ENCODE results near the gene FNTB.
"Not testable (repeated sequence)": the region's sequence is repeated elsewhere in the genome, so short reads cannot be mapped to it uniquely, and the experiment has no call there.

The FNTB gene

GRCh38 chr14:65054471-65055085, 67.9 kb downstream of the FNTB start:
- DNase-seq = no peak

- DNase-seq = no peak
Measured at GRCh38 chr14:65057695-65058094, 71.0 kb downstream of the FNTB start.

DNA sequence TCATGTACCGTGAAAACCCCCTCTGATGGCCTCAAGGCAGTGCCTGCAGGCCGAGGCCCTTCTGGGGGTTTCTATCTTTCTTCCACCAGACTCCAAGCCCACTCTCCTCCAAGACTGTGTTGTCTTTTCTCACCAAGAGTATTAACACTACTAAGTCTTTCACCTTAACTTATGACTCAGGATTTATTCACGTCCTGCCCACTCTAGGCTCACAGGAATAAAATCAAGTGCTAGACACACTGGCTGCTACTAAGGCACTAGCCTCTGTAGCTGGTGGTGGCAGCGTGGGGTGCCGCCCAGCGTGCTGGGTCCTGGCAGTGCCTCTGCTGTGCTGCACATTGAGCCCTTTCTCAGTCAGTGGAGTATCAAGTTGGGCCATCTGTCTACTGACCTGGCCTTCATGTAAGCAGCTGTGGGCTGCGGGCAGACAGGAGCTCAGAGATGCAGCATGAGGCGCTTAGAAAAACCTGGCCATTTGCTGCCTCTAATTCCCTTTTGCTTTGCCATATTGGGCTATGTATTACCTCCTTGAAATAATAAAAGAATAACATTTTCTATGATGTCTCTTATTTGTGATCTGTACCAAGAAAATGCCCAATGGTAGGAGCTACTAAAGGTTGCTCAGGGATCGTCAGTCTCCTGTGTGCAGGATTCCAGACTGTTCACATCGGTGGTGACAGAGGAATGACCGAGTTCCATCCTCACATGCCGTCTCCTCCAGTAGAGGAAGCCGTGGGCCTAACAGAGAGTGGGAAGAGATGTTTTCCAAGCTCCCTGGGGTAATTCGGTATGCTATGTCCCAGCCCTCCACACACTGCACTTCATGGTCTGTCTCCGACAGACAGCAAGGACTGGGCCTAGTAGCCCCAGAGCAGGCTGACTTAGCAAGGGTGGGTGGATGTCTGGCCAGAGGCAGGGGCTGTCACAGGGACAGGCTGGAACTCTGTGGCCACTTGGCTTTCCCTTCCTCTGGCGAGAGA, 75.7 kb downstream of the FNTB start:
- DNase-seq = no peak

- no peak for DNase-seq
Measured at GRCh38 chr14:65065719-65066118, 79.0 kb downstream of the FNTB start.

GRCh38 chr14:65069874-65070413, 83.2 kb downstream of the FNTB start:
- DNase-seq = no peak

DNA sequence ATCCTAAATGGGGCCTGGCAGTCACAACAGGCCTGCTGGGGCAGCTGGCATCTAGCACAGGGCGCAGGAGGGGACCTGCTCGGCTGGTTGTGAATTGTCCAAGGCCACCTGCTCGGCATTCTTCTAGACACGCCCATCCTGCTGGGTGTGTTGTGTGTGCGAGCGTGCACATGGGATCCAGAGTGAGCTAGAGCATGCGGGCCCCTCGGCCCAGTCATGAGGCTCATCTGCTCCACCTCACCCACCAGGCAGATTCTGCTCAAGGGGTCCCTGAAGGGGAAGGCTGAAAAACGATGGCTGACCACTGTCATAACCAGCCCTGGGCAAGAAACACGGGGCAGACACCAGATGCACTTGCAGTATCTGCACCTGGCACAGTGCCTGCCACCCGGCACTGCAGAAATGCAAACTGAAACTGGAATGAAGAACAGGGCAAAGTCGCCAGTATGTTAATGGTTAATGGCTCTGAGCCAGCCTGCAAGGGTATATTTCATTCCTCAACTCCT, 83.8 kb downstream of the FNTB start:
- no peak for DNase-seq

DNA sequence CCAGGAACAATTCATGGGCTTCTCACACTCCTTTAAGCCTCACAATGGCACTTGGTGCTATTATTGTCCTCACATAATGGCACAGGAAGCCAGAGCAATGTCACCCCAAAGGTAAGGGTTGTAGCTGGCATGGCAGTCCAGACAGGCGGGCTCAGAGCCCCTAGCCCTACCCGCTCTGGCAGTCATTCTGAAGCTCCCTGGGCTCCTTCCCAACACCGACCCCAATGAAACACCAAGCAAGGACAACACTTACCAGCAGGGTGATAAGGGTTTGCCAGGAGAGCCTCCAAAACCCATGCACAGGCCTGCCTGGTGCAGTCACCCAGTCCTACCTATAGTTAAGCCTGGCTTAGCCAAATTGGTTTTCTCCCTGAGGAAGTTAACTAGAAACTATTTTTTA, 84.8 kb downstream of the FNTB start:
- DNase-seq = no peak

- DNase-seq = no peak
Measured at GRCh38 chr14:65072256-65072655, 85.6 kb downstream of the FNTB start.

DNA sequence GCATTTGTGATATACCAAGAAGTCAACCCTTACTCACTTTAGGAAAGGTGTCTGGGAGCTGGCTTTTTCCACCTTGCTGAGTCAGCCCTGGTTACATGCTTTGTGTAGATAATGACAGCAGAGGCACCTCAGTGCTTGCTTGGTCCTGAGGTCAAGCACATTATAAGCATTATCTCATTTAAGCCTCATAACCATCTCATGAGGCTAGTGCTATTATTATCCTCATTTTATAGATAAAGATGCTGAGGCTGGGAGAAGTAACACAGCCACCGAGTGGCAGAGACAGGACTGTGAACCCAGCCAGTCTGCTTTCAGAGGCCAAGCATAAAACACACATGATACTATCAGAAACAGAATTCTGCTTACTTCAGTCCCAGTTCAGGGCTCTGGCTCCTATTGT, 86.2 kb downstream of the FNTB start:
- DNase-seq = no peak

GRCh38 chr14:65073605-65074201, 87.0 kb downstream of the FNTB start:
- no peak for DNase-seq

- no peak for DNase-seq
Measured at GRCh38 chr14:65074449-65075150, 87.9 kb downstream of the FNTB start.

DNA sequence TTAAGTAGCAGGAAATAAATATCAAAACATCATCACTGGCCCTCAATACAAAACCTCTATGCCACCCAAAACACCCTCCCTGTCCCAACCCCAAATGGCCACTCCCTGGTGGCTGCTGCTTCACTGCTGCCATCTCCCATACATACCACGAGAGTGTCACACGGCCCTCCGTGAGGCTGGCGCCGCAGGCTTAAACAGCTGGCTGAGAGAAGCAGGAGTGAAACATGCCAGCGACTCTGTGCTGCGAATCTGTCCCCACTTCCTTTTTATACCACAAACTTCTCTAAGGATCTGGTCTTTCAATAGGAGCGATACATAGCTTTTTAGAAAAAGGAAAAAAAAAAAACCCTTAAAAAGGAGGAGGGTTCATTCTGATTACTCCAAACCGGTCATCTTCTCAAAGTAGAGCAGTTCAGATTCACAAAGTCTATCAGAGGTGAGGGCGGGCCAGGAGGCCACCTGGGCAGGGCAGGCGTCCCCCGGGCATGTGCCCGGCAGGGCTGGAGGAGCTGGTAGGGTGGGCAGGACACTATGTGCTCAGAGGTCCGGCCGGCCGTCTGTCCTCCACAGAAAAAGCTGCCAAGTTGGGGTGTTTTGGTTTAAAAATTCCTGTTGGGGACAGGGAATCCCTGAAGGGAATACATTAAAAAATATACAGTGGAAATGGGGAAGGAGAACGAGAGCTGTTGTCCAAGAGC, 89.1 kb downstream of the FNTB start:
- no peak for DNase-seq

- DNase-seq = no peak
Measured at GRCh38 chr14:65077318-65077717, 90.6 kb downstream of the FNTB start.

DNA sequence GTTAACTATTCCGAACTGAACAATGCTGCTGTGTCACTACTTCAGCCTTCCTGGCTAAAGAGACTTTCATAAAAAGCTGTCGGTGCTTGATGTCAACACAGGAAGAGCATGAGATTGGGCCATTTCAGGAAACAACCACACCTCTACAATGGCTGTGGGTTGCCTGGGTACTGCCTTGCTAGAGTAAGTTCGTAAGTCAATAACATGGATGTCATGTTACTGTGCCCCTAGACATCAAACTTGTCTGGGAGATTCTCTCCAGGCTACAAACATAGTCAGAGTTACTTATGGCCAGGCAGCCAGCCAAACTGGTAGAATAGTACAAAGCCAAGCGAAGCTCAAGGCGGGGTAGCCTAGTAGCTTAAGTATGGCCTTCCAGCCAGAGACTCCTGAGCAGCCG, 92.5 kb downstream of the FNTB start:
- DNase-seq = no peak

- DNase-seq = no peak
Measured at GRCh38 chr14:65079768-65080167, 93.1 kb downstream of the FNTB start.

DNA sequence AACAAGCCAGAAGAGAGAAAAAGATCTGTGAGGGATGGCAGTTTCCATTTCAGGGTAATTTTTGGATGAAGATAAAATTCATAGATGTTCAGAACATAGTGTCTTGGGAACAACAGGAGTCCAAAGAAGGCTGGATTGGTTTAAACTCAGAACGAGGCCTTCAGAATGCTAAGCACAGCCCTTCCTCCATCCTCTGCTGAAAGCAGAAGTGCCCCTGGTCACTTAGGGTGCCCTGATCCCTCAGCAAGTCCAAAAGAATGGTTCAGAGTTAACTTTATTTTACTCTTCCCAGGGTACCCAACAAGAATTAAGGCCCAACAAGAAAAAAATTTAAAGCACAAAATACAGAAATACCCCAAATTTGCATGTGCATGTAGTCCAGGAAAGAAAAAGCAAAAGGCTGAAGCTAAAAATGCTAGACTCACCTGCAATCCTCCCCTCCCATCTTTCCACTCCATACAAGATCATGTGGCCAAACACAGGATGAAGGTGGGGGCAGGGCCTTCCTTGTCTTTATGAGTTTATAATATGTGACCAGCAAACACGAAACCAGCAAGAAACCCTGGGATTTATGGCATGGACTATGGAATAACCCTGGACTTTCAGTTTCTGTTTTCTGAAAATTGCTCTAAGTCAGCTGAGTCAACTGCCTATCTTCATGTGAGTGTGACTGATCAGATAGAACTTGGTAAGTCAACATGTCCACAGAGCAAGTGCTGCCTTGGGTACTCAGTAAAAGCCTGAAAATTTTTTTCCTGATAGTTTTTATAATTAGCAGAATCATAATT, 94.5 kb downstream of the FNTB start:
- no peak for DNase-seq

GRCh38 chr14:65082930-65083329, 96.2 kb downstream of the FNTB start:
- DNase-seq = no peak

- DNase-seq = no peak
Measured at GRCh38 chr14:65084554-65085505, 98.1 kb downstream of the FNTB start.

- DNase-seq = not testable (repeated sequence)
Measured at GRCh38 chr14:65086686-65087085, 100.0 kb downstream of the FNTB start.

GRCh38 chr14:65087835-65088234, 101.1 kb downstream of the FNTB start:
- DNase-seq = not testable (repeated sequence)
